Skin epidermis (tissue), 12 donors: Measurements from ENCODE around the gene ASPG.

ENCODE experiments used
- H3K27ac ChIP-seq, 21 experiments: fragments of 200-600 bp; sonication (generic) in 11 of 21; one replicate each; pipeline ENCODE4 v1.5.0; 2020; ENCODE audit warnings: mild to moderate bottlenecking in 3 of 21, inconsistent platforms in 2 of 21, moderate library complexity in 2 of 21
- H3K4me3 ChIP-seq, 7 experiments: fragments of 200-600 bp; sonication (generic) in 2 of 7; one replicate each; pipeline ENCODE4 v1.5.0; 2020; ENCODE audit warnings: inconsistent platforms in 2 of 7, mild to moderate bottlenecking in 2 of 7, moderate library complexity in 1 of 7

ASPG gene

DNA sequence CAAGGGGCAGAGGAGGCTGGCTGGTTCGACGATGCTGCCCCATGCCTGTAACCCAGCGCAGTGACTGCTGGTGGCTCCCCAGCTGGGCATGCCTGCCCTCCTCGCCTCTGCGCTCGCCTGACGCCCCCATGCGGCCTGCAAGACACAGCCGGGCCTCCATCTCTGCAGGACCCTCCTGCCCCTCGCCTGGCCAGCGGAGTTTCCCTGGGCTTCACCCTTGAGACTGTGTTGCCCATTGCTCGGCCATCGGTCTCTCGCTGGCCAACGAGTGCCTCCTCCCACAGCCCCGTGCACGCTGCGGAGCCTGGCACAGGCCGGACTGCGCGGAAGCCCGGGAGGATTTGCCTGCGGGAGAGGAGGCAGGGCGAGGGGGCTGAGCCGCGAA lies 17.6 kb downstream of the ASPG start:
- Histone ChIP-seq H3K27ac (no peak overlapping the region), H3K4me3 (no peak overlapping the region)

GRCh38 chr14:104103446-104104075 lies 18.1 kb downstream of the ASPG start:
- no peak overlapping the region for H3K4me3 ChIP-seq
- H3K27ac ChIP-seq = peak overlapping the region in 1 of 21 experiments; percentile 36

- Histone ChIP-seq H3K27ac (peak overlapping the region in 11 of 21 experiments; percentile 4 to 79 (median 40)), H3K4me3 (no peak overlapping the region)
These were observed 18.8 kb downstream of the ASPG start for GRCh38 chr14:104104076-104104901.

DNA sequence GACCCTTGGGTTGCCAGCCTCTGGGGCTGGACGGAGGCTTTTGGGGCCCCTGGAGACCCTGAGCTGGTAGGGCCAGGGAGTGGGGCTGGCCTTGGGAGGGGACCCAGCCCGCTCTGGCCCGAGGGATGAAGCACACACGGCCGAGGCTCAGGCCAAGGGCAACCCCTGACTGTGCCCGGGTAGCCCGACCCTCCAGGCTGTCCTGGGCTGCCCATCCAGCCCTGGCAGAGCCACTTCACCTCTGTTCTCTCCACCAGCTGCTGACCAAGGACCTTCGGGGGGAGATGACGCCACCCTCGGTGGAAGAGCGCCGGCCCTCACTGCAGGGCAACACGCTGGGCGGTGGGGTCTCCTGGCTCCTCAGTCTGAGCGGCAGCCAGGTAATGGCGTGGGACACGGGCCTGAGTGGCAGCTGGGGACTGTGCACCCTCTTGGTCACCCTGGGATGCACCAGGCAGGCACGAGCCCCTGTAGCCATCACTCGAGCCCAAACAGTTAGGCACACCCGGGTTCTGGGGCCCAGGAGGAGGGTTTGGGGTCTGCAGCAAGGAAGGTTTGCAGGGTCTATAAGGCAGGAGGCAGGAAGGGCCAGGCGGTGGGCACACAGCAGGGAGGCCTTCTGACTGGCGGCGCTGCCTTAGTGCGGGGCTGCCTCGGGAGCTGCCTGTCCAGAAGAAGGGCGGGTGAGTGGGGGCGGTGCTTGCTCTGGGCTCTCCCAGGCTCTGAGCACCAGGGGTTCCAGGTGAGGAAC lies 19.7 kb downstream of the ASPG start:
- Histone ChIP-seq H3K4me3 (no peak overlapping the region), H3K27ac (peak overlapping the region in 14 of 21 experiments; percentile 1 to 81 (median 59))

DNA sequence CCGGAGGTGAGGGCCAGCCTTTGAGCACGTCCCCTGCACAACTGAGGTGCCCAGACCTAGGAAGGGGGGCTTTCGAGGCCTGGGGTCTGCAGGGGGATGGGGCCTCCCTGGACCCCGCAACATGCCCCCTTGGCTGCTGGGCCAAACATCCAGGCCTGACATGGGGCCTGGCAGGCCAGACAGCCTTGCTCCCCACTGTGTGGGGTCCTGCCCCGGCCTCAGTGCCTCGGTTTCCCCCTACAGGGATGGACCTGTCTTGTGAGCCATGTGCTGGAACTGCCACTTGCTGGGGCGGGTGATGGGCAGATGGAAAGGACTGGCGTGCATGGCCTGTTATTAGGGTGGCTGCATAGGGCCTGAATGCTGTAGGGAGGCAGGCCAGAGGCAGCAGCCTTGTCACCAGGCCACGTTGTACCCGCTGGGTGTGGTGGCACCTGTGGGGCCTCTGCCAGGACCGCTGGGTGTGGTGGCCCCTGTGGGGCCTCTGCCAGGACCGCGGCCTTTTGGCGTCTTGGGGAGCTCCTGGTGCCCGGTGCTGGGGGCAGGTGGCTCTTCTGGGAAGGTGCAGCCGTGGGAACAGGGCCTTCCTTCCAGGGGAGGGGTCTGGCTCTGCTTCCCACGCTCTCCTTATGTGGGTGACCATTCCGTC lies 20.4 kb downstream of the ASPG start:
- peak overlapping the region in 17 of 21 experiments; percentile 1 to 81 (median 61) for H3K27ac ChIP-seq
- no peak overlapping the region for H3K4me3 ChIP-seq

DNA sequence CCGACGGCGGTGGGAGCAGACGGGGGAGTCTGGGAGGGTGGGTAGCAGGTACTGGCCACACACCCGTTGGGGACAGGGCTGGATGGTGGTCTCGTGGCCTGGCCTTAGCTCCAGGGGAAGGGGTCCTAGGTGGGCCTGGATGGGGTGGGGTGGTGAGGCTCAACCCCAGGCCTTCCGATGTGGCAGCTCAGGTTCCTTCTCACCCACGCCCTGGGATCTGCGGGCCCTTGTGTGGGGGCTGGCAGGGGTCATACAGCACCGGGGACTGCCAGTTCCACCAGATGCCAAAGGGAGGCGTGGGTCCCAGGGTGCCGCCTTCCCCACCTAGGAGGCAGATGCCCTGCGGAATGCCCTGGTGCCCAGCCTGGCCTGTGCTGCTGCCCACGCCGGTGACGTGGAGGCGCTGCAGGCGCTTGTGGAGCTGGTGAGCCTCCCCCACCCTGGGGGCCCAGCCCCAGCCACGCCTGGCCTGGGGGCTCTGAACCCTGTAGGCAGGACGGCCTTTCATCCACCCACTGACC lies 21.0 kb downstream of the ASPG start:
- H3K27ac ChIP-seq = peak overlapping the region in 16 of 21 experiments; percentile 5 to 81 (median 64)
- no peak overlapping the region for H3K4me3 ChIP-seq

- H3K4me3 ChIP-seq = no peak overlapping the region
- H3K27ac ChIP-seq = peak overlapping the region in 16 of 21 experiments; percentile 4 to 81 (median 66)
These were observed 21.6 kb downstream of the ASPG start for GRCh38 chr14:104107101-104107581.

- H3K27ac ChIP-seq = peak overlapping the region in 18 of 21 experiments; percentile 15 to 81 (median 66)
- H3K4me3 ChIP-seq = no peak overlapping the region
These were observed 22.4 kb downstream of the ASPG start for GRCh38 chr14:104107611-104108569.

DNA sequence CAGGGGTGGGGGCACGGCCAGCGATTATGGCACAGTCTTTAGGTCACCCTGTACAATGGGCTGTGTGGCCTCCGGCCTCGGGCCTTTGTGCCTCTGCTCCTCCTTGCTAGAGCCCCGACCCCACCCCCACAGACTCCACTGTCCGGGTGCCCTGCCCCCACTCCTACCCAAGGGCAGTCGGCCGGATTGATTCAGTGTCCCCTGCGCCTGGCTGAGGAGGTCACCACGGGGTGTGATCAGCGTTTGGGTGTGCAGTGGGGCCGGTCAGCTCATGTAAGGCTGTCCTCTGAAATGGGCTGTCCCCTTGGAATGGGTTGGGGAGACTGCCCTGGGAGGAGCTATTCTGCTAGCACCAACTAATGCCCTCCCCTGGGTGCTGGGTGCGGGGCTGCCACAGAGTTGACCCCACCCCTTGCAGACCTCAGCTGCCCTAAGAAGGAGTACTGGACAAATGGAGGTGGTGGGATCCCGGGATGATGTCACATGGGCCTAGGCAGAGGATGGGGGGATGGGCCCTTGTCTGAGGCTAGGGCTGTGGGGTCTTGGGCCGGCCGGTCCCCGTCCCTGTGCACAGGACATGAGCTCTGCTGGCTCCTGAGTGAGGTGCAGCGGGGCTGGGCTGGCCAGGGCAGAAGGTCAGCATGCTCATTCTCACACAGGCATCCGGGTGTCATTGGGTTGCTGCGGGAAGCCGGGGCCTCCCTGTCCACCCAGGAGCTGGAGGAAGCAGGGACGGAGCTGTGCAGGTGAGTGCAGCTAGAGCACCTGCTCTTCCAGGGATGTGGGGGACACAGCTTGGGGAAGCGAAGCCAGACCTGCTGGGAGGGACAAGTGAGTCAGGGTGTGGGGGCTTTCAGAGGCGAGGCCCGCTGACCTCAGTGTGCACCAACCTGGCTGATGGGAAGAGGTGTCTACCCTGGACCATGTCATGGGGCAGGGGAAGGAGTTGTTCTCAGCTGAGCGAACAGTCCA lies 23.4 kb downstream of the ASPG start:
- H3K4me3 ChIP-seq = no peak overlapping the region
- H3K27ac ChIP-seq = peak overlapping the region in 18 of 21 experiments; percentile 15 to 81 (median 66)

GRCh38 chr14:104109731-104110361 lies 24.3 kb downstream of the ASPG start:
- peak overlapping the region in 8 of 21 experiments; percentile 9 to 81 (median 61) for H3K27ac ChIP-seq
- no peak overlapping the region for H3K4me3 ChIP-seq

GRCh38 chr14:104110491-104111209 lies 25.1 kb downstream of the ASPG start:
- H3K4me3 ChIP-seq = peak overlapping the region in 1 of 7 experiments; percentile 1
- peak overlapping the region in 14 of 21 experiments; percentile 23 to 87 (median 64) for H3K27ac ChIP-seq

DNA sequence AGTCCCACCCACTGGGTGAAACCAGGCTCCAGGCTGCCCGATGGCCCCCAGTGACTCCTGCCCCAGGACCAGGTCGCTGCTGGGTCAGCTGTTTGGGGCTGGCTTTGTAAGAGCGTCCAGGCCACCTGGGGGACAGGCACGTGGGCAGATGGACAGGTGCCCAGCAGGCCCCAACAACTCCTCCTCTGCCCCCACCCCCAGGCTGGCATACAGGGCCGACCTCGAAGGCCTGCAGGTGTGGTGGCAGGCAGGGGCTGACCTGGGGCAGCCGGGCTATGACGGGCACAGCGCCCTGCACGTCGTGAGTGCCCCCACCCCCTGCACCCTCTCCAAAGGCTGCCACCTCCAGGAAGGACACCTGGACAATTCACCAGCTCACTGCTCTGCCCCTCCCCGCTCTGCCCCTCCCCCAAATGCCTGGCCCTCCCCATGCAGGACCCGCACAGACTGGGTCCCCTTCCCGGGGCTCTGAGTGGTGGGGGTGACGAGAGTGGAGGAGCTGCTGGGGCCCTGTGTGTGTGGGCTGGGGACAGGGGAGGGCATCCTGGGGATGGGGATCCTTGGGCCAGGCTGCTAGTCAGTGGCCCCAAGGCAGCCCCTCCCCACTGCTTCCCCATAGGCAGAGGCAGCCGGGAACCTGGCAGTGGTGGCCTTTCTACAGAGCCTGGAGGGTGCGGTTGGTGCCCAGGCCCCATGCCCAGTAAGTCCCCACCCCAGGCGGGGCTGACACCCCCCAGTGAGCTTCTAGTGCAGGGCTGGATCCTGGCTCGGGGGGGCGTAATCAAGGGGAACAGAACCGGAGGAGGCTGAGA lies 26.0 kb downstream of the ASPG start:
- Histone ChIP-seq H3K27ac (peak overlapping the region in 16 of 21 experiments; percentile 6 to 94 (median 78)), H3K4me3 (peak overlapping the region in 4 of 7 experiments; percentile 1 to 35 (median 6))

DNA sequence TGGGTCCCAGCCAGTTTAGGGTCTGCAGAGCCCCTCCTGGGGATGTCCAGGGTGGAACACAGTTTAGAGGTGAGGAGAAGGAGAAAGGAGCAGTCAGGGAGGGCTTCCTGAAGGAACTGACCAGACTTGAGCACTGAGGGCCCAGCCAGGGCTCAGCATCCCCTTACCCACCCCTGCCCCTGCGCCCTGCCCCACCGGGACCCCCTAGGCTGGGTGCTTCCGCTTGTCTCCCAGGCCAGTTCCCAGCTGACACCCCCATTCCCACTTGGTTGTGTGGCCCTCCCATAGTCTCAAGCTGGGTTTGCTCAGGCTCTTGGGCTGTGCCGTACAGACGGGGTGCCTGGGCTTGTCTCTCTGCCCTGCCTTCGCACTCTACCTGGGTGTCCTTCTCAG lies 26.6 kb downstream of the ASPG start:
- H3K4me3 ChIP-seq = peak overlapping the region in 4 of 7 experiments; percentile 1 to 35 (median 6)

GRCh38 chr14:104112609-104113571 lies 27.4 kb downstream of the ASPG start:
- Histone ChIP-seq H3K4me3 (peak overlapping the region in 4 of 7 experiments; percentile 1 to 35 (median 6)), H3K27ac (peak overlapping the region in 18 of 21 experiments; percentile 23 to 94 (median 76))

More for the DNA sequence above, 26.6 kb downstream of the ASPG start:
- peak overlapping the region in 17 of 21 experiments; percentile 6 to 94 (median 76) for H3K27ac ChIP-seq
